BLaER1 (cell line): ENCODE data around the gene NOTCH1.

Experiments
- H3K27ac ChIP-seq: shearing (Covaris generic); formaldehyde crosslinking; 2 replicates; pipeline ENCODE4 v1.8.1; 2022
- H3K27me3 ChIP-seq: shearing (Covaris generic); formaldehyde crosslinking; 2 replicates; pipeline ENCODE4 v1.8.1; 2022
- H3K36me3 ChIP-seq: shearing (Covaris generic); formaldehyde crosslinking; 2 replicates; pipeline ENCODE4 v1.8.1; 2022
- H3K4me1 ChIP-seq: shearing (Covaris generic); formaldehyde crosslinking; 2 replicates; pipeline ENCODE4 v1.8.1; 2022
- H3K4me2 ChIP-seq: shearing (Covaris generic); formaldehyde crosslinking; 2 replicates; pipeline ENCODE4 v1.8.1; 2022
- H3K4me3 ChIP-seq: shearing (Covaris generic); formaldehyde crosslinking; 2 replicates; pipeline ENCODE4 v1.8.1; 2022
- H3K9ac ChIP-seq: shearing (Covaris generic); formaldehyde crosslinking; 2 replicates; pipeline ENCODE4 v1.8.1; 2022
- H3K9me3 ChIP-seq: shearing (Covaris generic); formaldehyde crosslinking; 2 replicates; pipeline ENCODE4 v1.8.1; 2022
- H4K20me1 ChIP-seq: shearing (Covaris generic); formaldehyde crosslinking; 2 replicates; pipeline ENCODE4 v1.8.1; 2022
- Cebpa-rat ChIP-seq: shearing (Covaris generic); IDR thresholded peaks from 2 replicates; pipeline ENCODE4 v1.8.1; 2022

The NOTCH1 gene

GRCh38 chr9:136470356-136470755 lies 75.5 kb downstream of the NOTCH1 start:
- Histone ChIP-seq H3K4me3 (no peak overlapping the region), H3K36me3 (peaks cover 100% of the 10 kb centered on the region), H3K27me3 (no peaks in the 10 kb centered on the region), H4K20me1 (peaks cover 100% of the 10 kb centered on the region), H3K9ac (no peak overlapping the region; the same call in 1 of the 2 replicates), H3K9me3 (no peaks in the 10 kb centered on the region), H3K4me1 (peaks cover 20% of the 10 kb centered on the region), H3K4me2 (no peak overlapping the region), H3K27ac (no peak overlapping the region)
- TF ChIP-seq Cebpa-rat, result no peak

- no peaks in the 10 kb centered on the region for H3K9me3 ChIP-seq
- H3K27ac ChIP-seq, result no peak overlapping the region
- no peak overlapping the region for H3K9ac ChIP-seq
- peaks cover 9% of the 10 kb centered on the region for H3K4me1 ChIP-seq
- no peak overlapping the region for H3K4me2 ChIP-seq
- peaks cover 100% of the 10 kb centered on the region for H4K20me1 ChIP-seq
- no peaks in the 10 kb centered on the region for H3K27me3 ChIP-seq
- TF ChIP-seq Cebpa-rat, result no peak
- no peak overlapping the region for H3K4me3 ChIP-seq
- peaks cover 100% of the 10 kb centered on the region for H3K36me3 ChIP-seq
These were observed 78.1 kb downstream of the NOTCH1 start for GRCh38 chr9:136467766-136468165.

GRCh38 chr9:136466155-136466541 lies 79.7 kb downstream of the NOTCH1 start:
- no peak overlapping the region for H3K9ac ChIP-seq
- H3K4me3 ChIP-seq, result no peak overlapping the region
- H4K20me1 ChIP-seq, result peaks cover 100% of the 10 kb centered on the region
- no peaks in the 10 kb centered on the region for H3K27me3 ChIP-seq
- H3K9me3 ChIP-seq, result no peaks in the 10 kb centered on the region
- TF ChIP-seq Cebpa-rat, result no peak
- H3K4me1 ChIP-seq, result no peaks in the 10 kb centered on the region
- peaks cover 100% of the 10 kb centered on the region for H3K36me3 ChIP-seq
- H3K27ac ChIP-seq, result no peak overlapping the region
- no peak overlapping the region for H3K4me2 ChIP-seq

- no peak overlapping the region for H3K4me3 ChIP-seq
- H3K4me2 ChIP-seq, result no peak overlapping the region
- H4K20me1 ChIP-seq, result peaks cover 100% of the 10 kb centered on the region
- no peak overlapping the region for H3K9ac ChIP-seq
- TF ChIP-seq Cebpa-rat, result no peak
- peaks cover 100% of the 10 kb centered on the region for H3K36me3 ChIP-seq
- no peaks in the 10 kb centered on the region for H3K4me1 ChIP-seq
- no peak overlapping the region for H3K27ac ChIP-seq
- no peaks in the 10 kb centered on the region for H3K9me3 ChIP-seq
- H3K27me3 ChIP-seq, result no peaks in the 10 kb centered on the region
These were observed 80.2 kb downstream of the NOTCH1 start for GRCh38 chr9:136465500-136466154.

GRCh38 chr9:136464241-136464640 lies 81.6 kb downstream of the NOTCH1 start:
- H3K9me3 ChIP-seq, result no peaks in the 10 kb centered on the region
- no peak overlapping the region for H3K4me2 ChIP-seq
- H4K20me1 ChIP-seq, result peaks cover 97% of the 10 kb centered on the region
- H3K4me1 ChIP-seq, result no peaks in the 10 kb centered on the region
- H3K36me3 ChIP-seq, result peaks cover 100% of the 10 kb centered on the region
- no peak overlapping the region for H3K4me3 ChIP-seq
- no peak overlapping the region for H3K9ac ChIP-seq
- no peak overlapping the region for H3K27ac ChIP-seq
- no peaks in the 10 kb centered on the region for H3K27me3 ChIP-seq
- no peak for TF ChIP-seq Cebpa-rat

GRCh38 chr9:136463578-136463977 lies 82.3 kb downstream of the NOTCH1 start:
- Histone ChIP-seq H3K4me1 (no peaks in the 10 kb centered on the region), H3K4me3 (no peak overlapping the region), H3K9me3 (no peaks in the 10 kb centered on the region), H4K20me1 (peaks cover 97% of the 10 kb centered on the region), H3K36me3 (peaks cover 100% of the 10 kb centered on the region), H3K4me2 (no peak overlapping the region), H3K27me3 (no peaks in the 10 kb centered on the region), H3K9ac (no peak overlapping the region), H3K27ac (no peak overlapping the region)
- no peak for TF ChIP-seq Cebpa-rat

GRCh38 chr9:136462664-136463063 lies 83.2 kb downstream of the NOTCH1 start:
- Histone ChIP-seq H4K20me1 (peaks cover 94% of the 10 kb centered on the region), H3K27ac (no peak overlapping the region), H3K4me2 (no peak overlapping the region), H3K4me1 (no peaks in the 10 kb centered on the region), H3K4me3 (no peak overlapping the region), H3K9me3 (no peaks in the 10 kb centered on the region), H3K9ac (no peak overlapping the region), H3K27me3 (no peaks in the 10 kb centered on the region), H3K36me3 (peaks cover 100% of the 10 kb centered on the region)
- no peak for TF ChIP-seq Cebpa-rat

GRCh38 chr9:136460772-136461325 lies 85.0 kb downstream of the NOTCH1 start:
- no peaks in the 10 kb centered on the region for H3K27me3 ChIP-seq
- H3K27ac ChIP-seq, result no peak overlapping the region
- peaks cover 94% of the 10 kb centered on the region for H4K20me1 ChIP-seq
- no peak overlapping the region for H3K9ac ChIP-seq
- no peak overlapping the region for H3K4me2 ChIP-seq
- peaks cover 100% of the 10 kb centered on the region for H3K36me3 ChIP-seq
- peaks cover 1% of the 10 kb centered on the region for H3K4me1 ChIP-seq
- no peaks in the 10 kb centered on the region for H3K9me3 ChIP-seq
- no peak for TF ChIP-seq Cebpa-rat
- no peak overlapping the region for H3K4me3 ChIP-seq

GRCh38 chr9:136459425-136459824 lies 86.4 kb downstream of the NOTCH1 start:
- Histone ChIP-seq H3K9ac (no peak overlapping the region), H3K27me3 (no peaks in the 10 kb centered on the region), H3K36me3 (peaks cover 100% of the 10 kb centered on the region), H3K4me2 (no peak overlapping the region), H4K20me1 (peaks cover 94% of the 10 kb centered on the region), H3K4me1 (peaks cover 16% of the 10 kb centered on the region), H3K4me3 (no peak overlapping the region), H3K27ac (no peak overlapping the region), H3K9me3 (no peaks in the 10 kb centered on the region)
- no peak for TF ChIP-seq Cebpa-rat

- H3K9ac ChIP-seq, result no peak overlapping the region
- H3K4me1 ChIP-seq, result peaks cover 37% of the 10 kb centered on the region
- no peak overlapping the region for H3K4me3 ChIP-seq
- no peak for TF ChIP-seq Cebpa-rat
- H3K9me3 ChIP-seq, result no peaks in the 10 kb centered on the region
- H4K20me1 ChIP-seq, result peaks cover 94% of the 10 kb centered on the region
- no peak overlapping the region for H3K4me2 ChIP-seq
- no peak overlapping the region for H3K27ac ChIP-seq
- H3K36me3 ChIP-seq, result peaks cover 99% of the 10 kb centered on the region
- no peaks in the 10 kb centered on the region for H3K27me3 ChIP-seq
These were observed 88.5 kb downstream of the NOTCH1 start for GRCh38 chr9:136457326-136457725.

GRCh38 chr9:136456258-136456657 lies 89.6 kb downstream of the NOTCH1 start:
- Histone ChIP-seq H4K20me1 (peaks cover 94% of the 10 kb centered on the region), H3K4me3 (no peak overlapping the region), H3K27me3 (no peaks in the 10 kb centered on the region), H3K4me2 (no peak overlapping the region), H3K4me1 (peaks cover 47% of the 10 kb centered on the region), H3K9me3 (no peaks in the 10 kb centered on the region), H3K36me3 (peaks cover 92% of the 10 kb centered on the region), H3K27ac (no peak overlapping the region), H3K9ac (no peak overlapping the region)
- no peak for TF ChIP-seq Cebpa-rat
